ENCODE data around the gene ZNF621. TPM values are rescaled to one million over a fixed set of nuclear protein-coding genes. Genes with fewer than 3 reads are reported as not detected.

The ZNF621 gene
- total RNA-seq, 1 donor: 21.4 TPM

DNA sequence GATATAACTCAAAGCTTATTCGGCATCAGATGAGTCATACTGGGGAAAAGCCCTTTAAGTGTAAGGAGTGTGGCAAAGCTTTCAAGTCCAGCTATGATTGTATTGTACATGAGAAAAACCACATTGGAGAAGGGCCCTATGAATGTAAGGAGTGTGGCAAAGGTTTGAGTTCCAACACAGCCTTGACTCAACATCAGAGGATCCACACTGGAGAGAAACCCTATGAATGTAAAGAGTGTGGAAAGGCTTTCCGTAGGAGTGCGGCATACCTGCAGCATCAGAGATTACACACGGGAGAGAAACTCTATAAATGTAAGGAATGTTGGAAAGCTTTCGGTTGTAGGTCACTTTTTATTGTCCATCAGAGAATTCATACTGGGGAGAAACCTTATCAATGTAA, 7.5 kb downstream of the ZNF621 start:
- no peak overlapping the region for H3K27ac ChIP-seq (ENCODE audit: low read depth, low read length)
- no peak overlapping the region for H3K4me2 ChIP-seq (ENCODE audit: insufficient read depth, low read length)
- H2AFZ ChIP-seq (ENCODE audit: low read length): no peak overlapping the region
- DNase-seq (ENCODE audit: insufficient read length, low spot score, missing footprints): no peak
- peaks cover 14% of the 10 kb centered on the region for H3K9me3 ChIP-seq (ENCODE audit: low read depth, low read length)
- H4K20me1 ChIP-seq (ENCODE audit: insufficient read depth, low read length): no peaks in the 10 kb centered on the region
- H3K27me3 ChIP-seq (ENCODE audit: insufficient read depth, low read length): no peaks in the 10 kb centered on the region
- TF ChIP-seq, protein P1, sequence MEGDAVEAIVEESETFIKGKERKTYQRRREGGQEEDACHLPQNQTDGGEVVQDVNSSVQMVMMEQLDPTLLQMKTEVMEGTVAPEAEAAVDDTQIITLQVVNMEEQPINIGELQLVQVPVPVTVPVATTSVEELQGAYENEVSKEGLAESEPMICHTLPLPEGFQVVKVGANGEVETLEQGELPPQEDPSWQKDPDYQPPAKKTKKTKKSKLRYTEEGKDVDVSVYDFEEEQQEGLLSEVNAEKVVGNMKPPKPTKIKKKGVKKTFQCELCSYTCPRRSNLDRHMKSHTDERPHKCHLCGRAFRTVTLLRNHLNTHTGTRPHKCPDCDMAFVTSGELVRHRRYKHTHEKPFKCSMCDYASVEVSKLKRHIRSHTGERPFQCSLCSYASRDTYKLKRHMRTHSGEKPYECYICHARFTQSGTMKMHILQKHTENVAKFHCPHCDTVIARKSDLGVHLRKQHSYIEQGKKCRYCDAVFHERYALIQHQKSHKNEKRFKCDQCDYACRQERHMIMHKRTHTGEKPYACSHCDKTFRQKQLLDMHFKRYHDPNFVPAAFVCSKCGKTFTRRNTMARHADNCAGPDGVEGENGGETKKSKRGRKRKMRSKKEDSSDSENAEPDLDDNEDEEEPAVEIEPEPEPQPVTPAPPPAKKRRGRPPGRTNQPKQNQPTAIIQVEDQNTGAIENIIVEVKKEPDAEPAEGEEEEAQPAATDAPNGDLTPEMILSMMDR (IDR thresholded peaks at IDR 0.05; ENCODE audit: extremely low read depth, low read depth, low read length): no peak
- no peaks in the 10 kb centered on the region for H3K4me1 ChIP-seq (ENCODE audit: insufficient read depth, low read length)
- H3K79me2 ChIP-seq (ENCODE audit: insufficient read depth, low read length): peaks cover 9% of the 10 kb centered on the region
- peaks cover 70% of the 10 kb centered on the region for H3K36me3 ChIP-seq (ENCODE audit: insufficient read depth, low read length)
- H3K4me3 ChIP-seq (ENCODE audit: insufficient read depth, low read length): no peak overlapping the region

- peaks cover 19% of the 10 kb centered on the region for H3K9me3 ChIP-seq (ENCODE audit: low read depth, low read length)
- no peak overlapping the region for H3K4me3 ChIP-seq (ENCODE audit: insufficient read depth, low read length)
- peaks cover 65% of the 10 kb centered on the region for H3K36me3 ChIP-seq (ENCODE audit: insufficient read depth, low read length)
- no peaks in the 10 kb centered on the region for H3K27me3 ChIP-seq (ENCODE audit: insufficient read depth, low read length)
- H3K4me1 ChIP-seq (ENCODE audit: insufficient read depth, low read length): no peaks in the 10 kb centered on the region
- H3K27ac ChIP-seq (ENCODE audit: low read depth, low read length): no peak overlapping the region
- DNase-seq (ENCODE audit: insufficient read length, low spot score, missing footprints): no peak
- H3K4me2 ChIP-seq (ENCODE audit: insufficient read depth, low read length): no peak overlapping the region
- no peaks in the 10 kb centered on the region for H4K20me1 ChIP-seq (ENCODE audit: insufficient read depth, low read length)
- no peak overlapping the region for H2AFZ ChIP-seq (ENCODE audit: low read length)
- TF ChIP-seq, protein P1 (IDR thresholded peaks at IDR 0.05; ENCODE audit: extremely low read depth, low read depth, low read length): no peak
- no peaks in the 10 kb centered on the region for H3K79me2 ChIP-seq (ENCODE audit: insufficient read depth, low read length)
Observed at GRCh38 chr3:40534283-40534682, 9.5 kb downstream of the ZNF621 start.

DNA sequence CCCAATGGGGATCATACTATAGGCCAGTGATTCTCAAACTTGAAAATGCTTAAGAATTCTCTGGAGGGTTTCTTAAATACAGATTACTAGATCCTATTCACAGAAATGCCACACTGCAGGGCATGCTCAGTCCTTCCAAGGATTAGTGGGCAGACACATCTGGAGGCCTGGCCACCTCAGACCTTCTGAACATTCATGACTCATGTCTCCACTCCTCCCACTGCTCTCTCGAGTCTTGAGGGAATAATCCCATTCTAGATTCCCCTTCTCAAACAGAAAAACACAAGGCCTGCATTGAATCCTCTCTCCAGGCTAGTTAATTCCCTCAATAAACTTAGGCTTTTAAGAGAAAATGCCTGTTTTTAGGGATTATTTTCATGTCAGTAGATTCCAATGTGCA, 22.1 kb downstream of the ZNF621 start:
- Histone ChIP-seq H3K4me3 (ENCODE audit: insufficient read depth, low read length) (no peak overlapping the region), H2AFZ (ENCODE audit: low read length) (no peak overlapping the region), H3K4me2 (ENCODE audit: insufficient read depth, low read length) (no peak overlapping the region), H3K9me3 (ENCODE audit: low read depth, low read length) (no peaks in the 10 kb centered on the region), H3K4me1 (ENCODE audit: insufficient read depth, low read length) (peaks cover 5% of the 10 kb centered on the region), H3K27me3 (ENCODE audit: insufficient read depth, low read length) (no peaks in the 10 kb centered on the region), H3K27ac (ENCODE audit: low read depth, low read length) (no peak overlapping the region), H3K79me2 (ENCODE audit: insufficient read depth, low read length) (no peaks in the 10 kb centered on the region), H3K36me3 (ENCODE audit: insufficient read depth, low read length) (no peaks in the 10 kb centered on the region), H4K20me1 (ENCODE audit: insufficient read depth, low read length) (no peaks in the 10 kb centered on the region)
- peak; percentile 94 for DNase-seq (ENCODE audit: insufficient read length, low spot score, missing footprints)
- TF ChIP-seq, protein P1 (IDR thresholded peaks at IDR 0.05; ENCODE audit: extremely low read depth, low read depth, low read length): no peak

DNA sequence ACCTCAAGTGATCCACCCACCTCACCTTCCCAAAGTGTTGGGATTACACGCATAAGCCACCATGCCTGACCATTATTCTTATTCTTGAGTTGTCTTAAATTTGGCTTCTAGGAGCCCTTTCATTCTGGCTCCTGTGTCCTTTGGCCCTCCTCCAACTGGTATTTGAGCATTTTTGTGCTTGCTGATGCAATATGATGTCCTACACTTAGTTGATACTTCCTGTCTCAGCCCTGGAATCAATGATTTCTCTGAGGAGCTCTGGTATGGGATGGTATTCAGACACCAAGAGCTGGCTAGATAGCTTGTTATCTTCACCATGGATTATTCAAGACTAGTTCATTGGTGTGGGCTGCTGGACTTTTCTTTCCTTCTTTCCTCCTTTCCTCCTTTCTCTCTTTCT, 25.4 kb downstream of the ZNF621 start:
- no peaks in the 10 kb centered on the region for H3K79me2 ChIP-seq (ENCODE audit: insufficient read depth, low read length)
- TF ChIP-seq, protein P1 (IDR thresholded peaks at IDR 0.05; ENCODE audit: extremely low read depth, low read depth, low read length): no peak
- no peak for DNase-seq (ENCODE audit: insufficient read length, low spot score, missing footprints)
- H3K27ac ChIP-seq (ENCODE audit: low read depth, low read length): no peak overlapping the region
- no peaks in the 10 kb centered on the region for H3K9me3 ChIP-seq (ENCODE audit: low read depth, low read length)
- H3K27me3 ChIP-seq (ENCODE audit: insufficient read depth, low read length): no peaks in the 10 kb centered on the region
- H3K36me3 ChIP-seq (ENCODE audit: insufficient read depth, low read length): no peaks in the 10 kb centered on the region
- no peak overlapping the region for H2AFZ ChIP-seq (ENCODE audit: low read length)
- H3K4me1 ChIP-seq (ENCODE audit: insufficient read depth, low read length): peaks cover 5% of the 10 kb centered on the region
- no peaks in the 10 kb centered on the region for H4K20me1 ChIP-seq (ENCODE audit: insufficient read depth, low read length)
- H3K4me3 ChIP-seq (ENCODE audit: insufficient read depth, low read length): no peak overlapping the region
- no peak overlapping the region for H3K4me2 ChIP-seq (ENCODE audit: insufficient read depth, low read length)
